Measurements from ENCODE around the gene FRZB.
A peak's percentile ranks its signal among the peaks of the same experiment; 100 is the strongest.

The FRZB gene

GRCh38 chr2:182784777-182785176 lies 81.7 kb downstream of the FRZB start:
- DNase-seq (ENCODE audit: low spot score), result peak; percentile 27

- no peak for DNase-seq (ENCODE audit: low spot score)
These were observed 82.3 kb downstream of the FRZB start for GRCh38 chr2:182784058-182784706.
